GM19467 (cell line): ENCODE results near the gene TMEM215.

Experiments
- ATAC-seq: cut with Tn5 transposase; IDR thresholded peaks from one replicate; pipeline ENCODE4 v1.9.1; 2021; ENCODE audit warnings: mild to moderate bottlenecking, moderate library complexity; ENCODE audit not compliant: unreplicated experiment

Gene TMEM215

GRCh38 chr9:32832346-32832745 lies 49.0 kb downstream of the TMEM215 start:
- ATAC-seq, result no peak
